ENCODE results near the gene CLASP1.
"Not testable (repeated sequence)": the region's sequence is repeated elsewhere in the genome, so short reads cannot be mapped to it uniquely, and the experiment has no call there.

The CLASP1 gene

GRCh38 chr2:121475811-121476571, 173.3 kb downstream of the CLASP1 start:
- DNase-seq (ENCODE audit: low read depth, low spot score) = no peak

GRCh38 chr2:121473512-121473911, 175.8 kb downstream of the CLASP1 start:
- DNase-seq (ENCODE audit: low read depth, low spot score) = no peak

DNA sequence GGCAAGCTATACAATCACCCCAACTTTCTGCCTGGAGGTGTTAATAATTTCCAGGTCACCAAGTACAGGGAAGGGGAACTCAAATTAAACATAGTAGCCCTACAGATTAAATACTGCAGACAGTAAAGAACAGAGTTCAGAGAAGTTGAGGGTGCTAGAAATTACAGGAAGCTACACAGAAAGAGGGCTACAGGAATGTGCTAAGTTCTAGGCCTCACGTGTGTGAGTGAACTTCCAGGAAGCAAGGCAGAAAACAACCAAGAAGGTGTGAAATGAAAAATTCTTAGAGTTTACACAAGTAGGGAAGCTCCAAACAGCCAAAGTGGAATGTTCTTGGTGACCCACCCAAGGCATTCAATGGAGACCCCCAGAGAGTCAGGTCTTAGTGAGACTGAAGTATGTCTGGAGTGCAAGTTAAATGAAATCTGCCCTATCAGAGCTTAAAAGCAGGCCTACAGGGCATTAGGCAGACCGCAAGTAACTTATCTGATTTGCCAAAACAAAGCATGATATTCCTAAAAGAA, 176.7 kb downstream of the CLASP1 start:
- no peak for DNase-seq (ENCODE audit: low read depth, low spot score)

DNA sequence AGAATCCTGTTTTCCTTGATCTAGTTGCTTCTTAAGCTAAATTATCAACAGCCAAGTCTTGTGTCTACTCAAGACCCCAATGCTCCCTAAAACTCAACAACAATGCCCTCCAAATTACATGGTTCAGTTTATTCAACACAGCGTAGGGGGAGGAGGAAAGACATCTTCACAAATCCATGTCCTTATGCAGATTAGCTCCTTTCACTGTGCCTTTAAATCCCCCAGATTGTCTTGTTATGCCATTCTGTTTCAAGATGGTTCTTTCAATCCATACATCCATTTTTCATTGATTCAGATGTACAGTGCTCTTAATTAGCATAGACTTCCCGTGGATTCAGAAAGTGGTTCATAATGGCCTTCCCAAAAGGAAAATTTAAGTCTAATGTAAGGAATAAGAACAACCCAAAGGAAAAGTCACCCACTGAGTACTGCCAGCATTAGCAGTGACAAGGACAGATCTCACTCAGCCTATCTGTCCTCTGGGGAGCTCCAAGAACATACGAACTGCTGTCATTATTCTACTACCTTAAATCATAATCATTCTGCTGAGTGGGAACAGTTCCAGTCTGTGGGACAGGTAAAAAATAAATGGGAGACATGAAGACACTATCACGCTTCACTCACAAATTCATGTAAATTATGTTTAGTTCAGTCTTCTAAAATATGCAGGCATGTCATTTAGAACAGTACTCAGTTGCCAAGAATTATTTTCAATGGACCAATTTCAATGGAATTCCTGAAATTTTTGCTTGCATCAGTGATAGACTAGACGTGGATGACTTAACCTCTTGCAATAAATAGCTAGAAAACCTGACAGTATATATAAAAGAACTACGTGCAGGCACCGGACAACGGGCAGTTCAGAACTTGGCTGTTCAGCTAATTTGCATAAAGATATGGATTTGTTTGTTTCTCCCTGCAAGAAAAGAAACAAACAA, 177.5 kb downstream of the CLASP1 start:
- no peak for DNase-seq (ENCODE audit: low read depth, low spot score)

GRCh38 chr2:121470917-121471316, 178.3 kb downstream of the CLASP1 start:
- DNase-seq (ENCODE audit: low read depth, low spot score) = no peak

DNA sequence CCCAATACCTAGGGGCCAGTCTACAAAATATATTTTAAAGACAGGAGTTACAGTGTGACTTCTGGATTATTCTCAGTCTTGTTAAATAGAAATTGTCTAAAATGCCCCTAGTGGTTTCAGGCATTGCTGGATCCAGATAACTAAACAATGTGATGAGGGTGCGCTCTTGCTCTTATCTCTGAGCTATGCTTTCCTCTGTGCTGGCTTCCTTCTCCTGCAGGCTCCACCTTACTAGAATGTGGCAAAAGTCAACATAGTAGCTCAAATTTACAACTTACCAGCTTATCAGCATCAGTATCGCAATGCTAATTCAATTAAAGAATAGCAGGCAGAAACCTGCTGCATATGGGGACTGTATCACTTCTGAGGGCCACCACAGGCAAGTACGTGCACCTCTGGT, 179.9 kb downstream of the CLASP1 start:
- DNase-seq (ENCODE audit: low read depth, low spot score) = no peak

GRCh38 chr2:121468936-121469335, 180.3 kb downstream of the CLASP1 start:
- no peak for DNase-seq (ENCODE audit: low read depth, low spot score)

GRCh38 chr2:121459291-121459690, 190.0 kb downstream of the CLASP1 start:
- DNase-seq (ENCODE audit: low read depth, low spot score) = no peak

GRCh38 chr2:121456325-121456724, 192.9 kb downstream of the CLASP1 start:
- no peak for DNase-seq (ENCODE audit: low read depth, low spot score)

- DNase-seq (ENCODE audit: low read depth, low spot score) = no peak
Observed at GRCh38 chr2:121455446-121455845, 193.8 kb downstream of the CLASP1 start.

GRCh38 chr2:121454549-121455090, 194.6 kb downstream of the CLASP1 start:
- no peak for DNase-seq (ENCODE audit: low read depth, low spot score)

- no peak for DNase-seq (ENCODE audit: low read depth, low spot score)
Observed at GRCh38 chr2:121451398-121451797, 197.9 kb downstream of the CLASP1 start.

GRCh38 chr2:121450301-121450700, 199.0 kb downstream of the CLASP1 start:
- no peak for DNase-seq (ENCODE audit: low read depth, low spot score)

DNA sequence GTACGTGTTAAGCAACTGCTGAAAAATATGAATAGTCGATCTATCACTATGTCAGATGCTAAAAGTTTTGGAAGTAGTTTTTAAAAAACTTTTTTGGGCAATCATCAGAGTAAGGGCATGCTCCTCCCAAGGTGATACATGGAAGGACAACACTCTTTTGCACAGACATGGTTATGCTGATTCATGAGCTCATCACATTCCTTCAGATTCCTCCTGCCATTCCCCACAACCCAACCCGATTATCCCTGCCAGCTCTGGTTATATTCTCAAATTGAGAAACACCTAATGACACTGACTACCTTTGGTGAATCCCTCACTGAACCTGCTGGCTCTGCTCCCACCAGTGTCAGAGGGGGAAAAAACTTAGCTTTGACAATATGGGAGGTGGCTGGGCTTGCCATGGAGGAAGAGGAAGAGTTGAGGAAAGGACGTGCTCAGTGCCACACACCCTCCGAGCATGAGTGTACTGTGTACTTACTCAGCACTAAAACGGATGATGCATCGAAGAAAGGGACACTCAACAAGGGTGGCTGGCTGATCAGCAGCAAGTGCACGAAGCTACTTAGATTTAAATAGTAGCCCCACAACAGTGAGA, 202.5 kb downstream of the CLASP1 start:
- no peak for DNase-seq (ENCODE audit: low read depth, low spot score)

- no peak for DNase-seq (ENCODE audit: low read depth, low spot score)
Observed at GRCh38 chr2:121442889-121443288, 206.4 kb downstream of the CLASP1 start.

- not testable (repeated sequence) for DNase-seq (ENCODE audit: low read depth, low spot score)
Observed at GRCh38 chr2:121438290-121438689, 211.0 kb downstream of the CLASP1 start.

- DNase-seq (ENCODE audit: low read depth, low spot score) = no peak
Observed at GRCh38 chr2:121436918-121437317, 212.3 kb downstream of the CLASP1 start.

DNA sequence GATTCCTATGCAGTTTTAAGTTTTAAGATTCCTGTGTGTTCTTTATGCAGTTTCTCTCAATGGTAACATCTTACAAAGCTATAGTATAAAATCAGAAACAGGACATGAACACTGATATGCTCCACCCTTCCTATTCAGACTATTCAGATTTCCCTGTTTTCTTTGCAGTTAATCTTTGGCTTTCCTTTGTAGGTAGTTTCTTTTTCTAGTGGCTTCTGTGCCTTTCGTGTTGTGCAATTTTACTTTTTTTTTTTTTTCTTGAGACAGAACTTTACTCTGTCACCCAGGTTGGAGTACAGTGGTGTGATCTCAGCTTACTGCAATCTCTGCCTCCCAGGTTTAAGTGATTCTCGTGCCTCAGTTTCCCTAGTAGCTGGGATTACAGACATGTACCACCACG, 213.5 kb downstream of the CLASP1 start:
- no peak for DNase-seq (ENCODE audit: low read depth, low spot score)

- DNase-seq (ENCODE audit: low read depth, low spot score) = no peak
Observed at GRCh38 chr2:121431214-121431613, 218.0 kb downstream of the CLASP1 start.

GRCh38 chr2:121429927-121430520, 219.2 kb downstream of the CLASP1 start:
- DNase-seq (ENCODE audit: low read depth, low spot score) = no peak

DNA sequence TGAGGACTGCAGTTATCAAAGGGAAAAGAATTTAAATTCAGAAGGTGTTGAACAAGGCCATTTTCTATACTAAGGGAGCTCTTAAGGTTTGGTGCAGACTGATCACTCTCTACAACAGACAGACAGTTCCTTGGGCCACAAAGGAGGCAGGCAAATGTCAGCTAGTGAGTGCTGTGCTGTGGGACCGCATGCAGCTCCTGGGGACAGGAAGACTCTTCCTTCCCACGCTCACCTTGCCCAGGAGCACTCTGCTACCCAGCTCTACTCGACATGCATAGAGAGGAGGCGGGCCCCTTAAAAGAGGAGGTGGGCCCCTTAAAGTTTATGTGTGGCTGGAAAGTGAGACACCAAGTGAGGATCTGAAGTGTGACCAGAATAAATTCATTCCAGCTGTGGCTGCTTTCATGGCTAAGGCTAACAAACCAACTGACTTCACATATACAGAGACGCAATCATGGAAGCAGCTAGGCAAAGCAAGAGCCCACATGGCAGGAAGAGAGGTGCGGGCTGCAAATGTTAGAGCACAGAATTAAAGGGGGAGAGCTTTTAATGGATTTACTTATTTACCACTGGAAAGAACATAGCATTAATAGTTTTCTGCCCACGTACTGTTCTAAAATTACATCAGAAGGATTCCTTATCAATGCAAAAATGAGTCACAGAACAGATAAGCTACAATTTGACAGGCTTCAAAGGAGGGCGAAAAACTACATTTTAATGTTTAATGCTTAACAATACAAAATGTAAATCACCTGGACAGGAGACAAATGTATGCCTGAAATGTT, 220.0 kb downstream of the CLASP1 start:
- no peak for DNase-seq (ENCODE audit: low read depth, low spot score)
